Stimulated activated CD4-positive, alpha-beta T cell treated with anti-CD3 and anti-CD28 coated beads, TNF-alpha, amount 100 ng/mL, for 1 hour (primary cell): ENCODE results near the gene RHAG.
"Not testable (repeated sequence)": the region's sequence is repeated elsewhere in the genome, so short reads cannot be mapped to it uniquely, and the experiment has no call there.

ENCODE experiments used
- DNase-seq, 3 donors: peaks; one replicate each; pipeline ENCODE4 v3.0.0-alpha.2; 2020; ENCODE audit warnings: low read depth in 3 of 3, low spot score in 1 of 3

RHAG gene

GRCh38 chr6:49636713-49637349 lies at the start of gene RHAG:
RHAG (minus strand) TSS chr6:49636839; CDS start chr6:49636812, 27 bp downstream.
- DNase-seq = no peak

DNA sequence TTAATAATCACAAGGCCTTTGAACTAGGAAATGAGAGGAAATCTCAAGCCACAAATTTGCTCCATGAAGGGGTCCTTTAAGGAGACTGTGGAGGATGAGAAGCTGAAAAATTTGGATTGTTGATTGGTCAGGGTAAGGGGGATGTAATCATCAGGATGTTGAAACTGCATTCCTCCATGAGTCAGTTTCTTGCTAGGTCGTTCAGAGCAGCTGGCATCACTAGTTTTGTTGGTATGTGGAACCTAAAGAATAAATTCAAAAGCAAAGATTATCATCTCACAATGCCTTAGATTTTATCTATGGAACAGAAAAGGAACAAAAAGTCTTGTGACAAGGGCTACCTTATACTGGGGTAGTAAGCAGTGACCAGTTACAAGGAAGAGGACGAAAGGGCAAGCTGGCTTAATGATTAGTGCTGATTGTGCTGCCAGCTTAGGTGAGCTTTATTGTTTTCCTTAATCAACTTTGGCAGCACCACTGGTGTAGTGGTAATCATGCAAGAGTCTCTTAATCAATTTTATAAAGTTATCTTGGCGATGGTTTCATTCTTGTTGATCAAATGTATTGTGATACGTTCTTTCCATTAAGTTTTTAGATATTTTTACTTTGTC lies 40.1 kb upstream of the RHAG start:
- DNase-seq = no peak

GRCh38 chr6:49675816-49676215 lies 39.2 kb upstream of the RHAG start:
- no peak for DNase-seq

DNA sequence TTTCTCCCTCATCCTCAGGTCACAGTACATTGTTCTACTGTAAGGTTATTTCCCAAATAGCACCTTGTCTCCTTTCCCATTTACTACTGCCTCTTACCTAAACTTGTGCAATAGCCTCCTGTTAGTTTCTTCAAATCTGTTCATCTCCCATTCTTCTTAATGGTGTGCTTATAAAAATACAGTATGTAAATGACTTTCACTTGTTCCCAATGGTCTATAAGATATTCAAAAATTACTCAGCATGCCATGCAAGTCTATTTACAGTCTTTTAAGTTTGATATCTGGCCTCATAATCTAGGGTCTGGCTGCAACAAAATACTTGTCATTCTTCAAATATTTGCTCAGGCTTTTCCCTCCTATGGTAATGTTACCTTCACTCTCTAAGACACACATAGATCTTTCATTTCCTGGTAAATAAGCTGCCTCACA lies 31.5 kb upstream of the RHAG start:
- no peak for DNase-seq

GRCh38 chr6:49666930-49667757 lies 30.5 kb upstream of the RHAG start:
- DNase-seq = no peak

DNA sequence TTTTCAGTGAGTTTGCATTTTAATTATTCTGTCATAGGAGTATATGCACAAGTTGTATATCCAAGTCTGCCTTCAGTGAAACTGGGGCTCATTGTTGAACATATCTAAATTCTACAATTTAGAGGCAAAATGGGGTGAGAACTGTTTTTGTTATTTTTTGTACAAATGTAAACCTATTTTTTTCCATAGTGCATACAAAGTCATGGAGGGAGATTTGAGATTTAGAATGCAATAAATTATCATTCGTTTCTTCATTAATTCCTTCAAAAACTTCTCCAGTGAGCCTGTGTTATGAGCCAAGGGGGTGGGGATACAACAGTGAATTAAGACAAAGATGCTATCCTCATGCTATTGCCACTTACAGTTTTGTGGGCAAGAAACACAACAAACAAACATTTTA lies 29.8 kb upstream of the RHAG start:
- no peak for DNase-seq

DNA sequence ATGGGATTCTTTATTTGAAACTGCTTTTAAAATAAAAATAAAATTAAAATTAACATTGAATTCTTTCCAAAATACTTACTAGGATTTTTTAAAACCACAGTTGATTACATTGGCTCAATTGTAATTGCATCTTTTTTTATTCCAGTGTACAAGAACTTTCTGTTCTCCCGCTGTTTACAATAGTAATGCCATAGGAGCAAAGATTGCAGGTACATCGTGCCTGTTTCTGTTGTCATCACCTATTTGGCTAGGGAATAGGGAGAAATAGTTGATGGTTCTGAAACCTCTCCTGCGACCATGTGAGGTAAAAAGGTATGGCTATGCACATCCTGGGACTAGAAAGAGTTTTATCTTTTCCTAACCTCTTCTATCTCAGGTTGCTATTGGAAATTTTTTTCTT lies 28.2 kb upstream of the RHAG start:
- DNase-seq = no peak

DNA sequence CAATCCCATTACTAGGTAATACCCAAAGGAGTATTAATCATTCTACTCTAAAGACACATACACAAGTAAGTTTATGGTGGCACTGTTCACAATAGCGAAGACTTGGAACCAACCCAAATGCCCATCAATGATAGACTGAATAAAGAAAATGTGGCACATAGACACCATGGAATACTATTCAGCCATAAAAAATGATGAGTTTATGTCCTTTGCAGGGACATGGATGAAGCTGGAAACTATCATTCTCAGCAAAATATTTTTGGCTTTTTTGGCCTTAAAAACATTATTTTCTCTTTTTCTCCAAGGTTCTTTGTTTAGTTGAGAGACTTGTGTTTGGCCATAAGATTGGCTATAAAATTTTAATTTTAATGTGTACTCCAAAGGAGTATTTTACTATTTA lies 27.4 kb upstream of the RHAG start:
- not testable (repeated sequence) for DNase-seq

GRCh38 chr6:49662892-49663261 lies 26.2 kb upstream of the RHAG start:
- DNase-seq = no peak

DNA sequence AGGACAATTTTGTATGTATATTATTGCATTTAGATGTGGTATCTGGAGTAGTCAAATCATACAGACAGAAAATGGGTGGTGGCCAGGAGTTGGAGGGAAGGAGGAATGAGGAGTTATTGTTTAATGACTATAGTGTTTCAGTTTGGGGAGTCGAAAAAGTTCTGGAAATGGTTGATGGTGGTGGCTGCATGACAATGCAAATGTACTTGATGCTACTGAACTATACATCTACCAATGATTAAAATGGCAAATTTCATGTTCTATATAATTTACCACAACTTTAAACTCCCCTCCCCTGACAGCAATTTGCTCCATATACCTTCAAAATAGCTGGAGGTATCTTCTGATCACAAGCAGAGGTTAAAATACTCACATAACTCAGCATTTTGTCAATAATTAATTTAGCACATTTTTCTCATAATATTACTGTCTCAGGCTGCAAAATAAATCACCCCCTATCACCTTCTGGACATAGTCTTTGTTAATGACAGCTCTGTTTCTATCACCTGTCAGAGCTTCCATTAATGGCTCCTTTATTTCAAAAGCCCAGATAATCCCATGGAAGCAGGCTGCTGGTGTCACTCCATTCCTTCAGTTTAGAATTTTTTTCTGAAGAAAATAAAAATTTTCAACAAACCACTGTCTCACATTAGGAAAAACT lies 25.7 kb upstream of the RHAG start:
- DNase-seq = no peak

- DNase-seq = no peak
These were observed 17.3 kb upstream of the RHAG start for GRCh38 chr6:49653942-49654341.

DNA sequence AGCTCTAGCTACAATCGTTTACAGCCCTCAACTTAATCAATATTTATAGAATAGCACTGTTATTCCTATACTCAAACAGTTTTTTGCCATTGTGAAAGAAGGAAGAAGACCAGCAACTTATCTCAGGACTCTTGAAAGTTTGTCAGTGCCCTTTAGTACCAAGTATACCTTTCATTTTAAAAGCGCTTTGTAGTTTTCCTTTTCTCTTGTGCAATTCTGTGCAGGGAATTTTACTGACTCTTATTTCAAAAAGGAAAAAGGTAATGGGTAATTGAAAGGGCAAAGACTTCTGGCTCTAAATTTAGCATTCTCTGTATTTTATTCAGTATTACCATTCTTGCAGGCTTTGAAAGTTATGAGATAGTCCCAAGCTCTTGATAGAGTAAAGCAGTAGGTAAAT lies 16.8 kb upstream of the RHAG start:
- DNase-seq = no peak

DNA sequence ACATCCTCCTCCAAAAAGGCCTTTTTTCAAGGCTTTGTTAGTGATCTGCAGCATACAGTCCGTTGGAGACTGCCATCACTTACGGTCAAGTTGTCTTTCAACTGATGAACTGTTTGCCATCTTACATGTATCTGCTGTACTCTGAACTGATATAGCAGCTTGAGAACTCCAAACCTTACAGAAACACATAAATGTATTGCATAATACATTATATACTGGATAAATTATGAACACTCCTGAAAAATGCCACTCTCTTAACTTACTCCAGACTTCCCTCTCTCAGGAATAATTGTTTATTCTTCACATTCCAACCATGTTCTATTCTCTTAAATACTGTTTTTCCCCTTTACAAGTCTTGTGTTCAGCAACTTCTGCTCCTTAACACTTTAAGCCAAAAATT lies 14.6 kb upstream of the RHAG start:
- DNase-seq = no peak

DNA sequence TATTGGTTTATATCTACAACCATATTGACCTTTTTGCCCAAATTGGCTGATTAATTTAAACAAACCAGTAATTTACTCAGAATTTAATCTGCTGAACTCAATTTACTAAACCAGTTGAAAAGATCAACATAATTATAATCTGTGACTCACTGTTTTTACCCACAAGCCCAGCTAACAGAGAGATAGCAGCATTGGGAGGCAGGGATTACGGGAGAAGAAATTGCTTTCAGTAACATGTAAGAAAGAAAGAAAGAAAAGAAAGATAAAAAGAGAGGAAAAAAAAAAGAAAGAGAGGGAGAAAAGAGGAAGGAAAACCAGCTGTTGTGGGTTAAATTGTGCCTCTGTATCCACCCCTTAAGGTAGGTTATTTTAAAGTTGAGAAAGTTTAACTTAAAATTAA lies 13.3 kb upstream of the RHAG start:
- DNase-seq = no peak

DNA sequence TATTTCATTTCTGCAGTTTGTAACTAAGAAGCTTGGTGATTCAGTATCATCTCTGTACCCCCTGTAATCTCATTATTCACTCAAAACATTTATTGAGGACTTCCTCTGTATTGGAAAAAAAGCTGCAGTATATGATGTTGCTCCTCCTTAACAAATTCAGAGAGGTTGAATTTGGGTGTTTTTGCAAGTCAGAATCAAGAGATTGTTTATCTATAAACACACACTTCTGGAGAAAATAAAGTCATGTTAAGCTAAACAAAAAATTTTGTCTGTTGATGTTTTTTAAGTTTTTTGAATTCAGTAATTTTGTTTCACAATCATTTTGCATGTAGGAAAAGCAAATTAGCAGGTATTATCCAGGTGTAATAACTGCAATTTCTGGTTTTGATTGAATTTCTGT lies 11.4 kb upstream of the RHAG start:
- no peak for DNase-seq

DNA sequence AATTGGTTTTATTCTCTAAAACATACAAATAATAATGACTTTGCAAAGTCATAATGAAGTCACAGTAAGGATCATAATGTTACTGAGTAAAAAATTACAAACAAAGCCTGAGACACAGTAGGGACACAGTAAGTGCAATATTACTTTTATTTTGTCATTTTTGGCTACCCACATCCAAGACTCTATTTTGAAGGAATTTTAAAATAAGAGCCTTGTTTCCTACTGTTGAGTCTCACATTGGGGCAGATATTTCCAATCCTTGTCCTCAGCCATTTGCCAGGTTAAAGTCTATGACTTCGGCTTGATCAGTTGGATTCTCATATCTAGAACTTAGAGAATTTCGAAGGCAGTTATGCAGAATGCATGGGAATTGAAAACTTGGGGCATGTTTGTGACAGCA lies 10.8 kb upstream of the RHAG start:
- DNase-seq = no peak

DNA sequence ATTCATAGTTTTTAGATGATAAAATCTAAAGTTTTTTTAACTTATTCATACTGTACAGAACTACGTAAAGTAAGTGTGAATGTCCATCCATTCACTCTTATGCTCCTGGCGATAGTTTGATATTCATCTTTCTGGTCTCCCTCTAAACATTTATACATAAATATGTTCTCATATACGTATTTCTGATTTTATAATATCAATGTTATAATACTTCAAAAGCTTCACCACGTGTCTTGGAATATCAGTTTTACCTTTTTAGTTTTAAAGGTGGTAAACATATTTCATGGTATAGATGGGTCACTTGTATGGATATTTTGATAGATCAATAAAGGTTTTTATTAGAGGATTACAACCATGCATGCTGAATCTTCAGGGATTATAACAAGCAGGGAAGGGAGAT lies 10.3 kb upstream of the RHAG start:
- DNase-seq = no peak

DNA sequence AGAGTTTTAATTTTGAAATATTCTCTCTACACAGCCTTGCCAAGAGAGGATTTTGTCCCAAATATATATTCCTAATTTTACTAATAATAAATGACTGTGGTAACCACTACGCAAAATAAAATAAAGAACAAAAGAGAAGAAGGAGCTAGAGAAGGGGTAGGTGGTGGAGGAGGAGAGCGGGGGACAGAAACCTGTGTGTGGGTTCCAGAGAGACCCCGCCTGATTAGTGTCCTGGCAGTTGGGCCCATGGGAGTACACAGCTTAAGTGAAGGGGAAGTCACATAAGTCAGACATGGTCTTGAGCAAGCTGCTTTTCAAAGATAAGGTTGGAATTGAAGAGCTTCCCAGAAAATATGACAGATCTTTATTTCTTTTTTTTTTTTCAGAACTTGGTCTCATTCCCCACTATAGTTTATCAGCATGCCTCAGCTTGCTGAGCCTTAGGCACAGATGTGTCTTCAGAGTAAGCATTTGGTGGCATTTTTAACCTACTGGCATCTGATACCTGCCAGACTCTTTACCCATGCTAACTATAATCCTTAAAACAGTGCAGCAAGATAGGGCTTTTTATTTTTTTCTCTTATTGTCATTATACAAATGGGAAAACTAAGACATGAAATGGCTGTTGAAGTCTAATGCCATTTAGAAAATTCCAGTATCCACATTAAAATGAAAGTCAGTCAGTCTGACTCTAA lies 9.6 kb upstream of the RHAG start:
- DNase-seq = no peak

DNA sequence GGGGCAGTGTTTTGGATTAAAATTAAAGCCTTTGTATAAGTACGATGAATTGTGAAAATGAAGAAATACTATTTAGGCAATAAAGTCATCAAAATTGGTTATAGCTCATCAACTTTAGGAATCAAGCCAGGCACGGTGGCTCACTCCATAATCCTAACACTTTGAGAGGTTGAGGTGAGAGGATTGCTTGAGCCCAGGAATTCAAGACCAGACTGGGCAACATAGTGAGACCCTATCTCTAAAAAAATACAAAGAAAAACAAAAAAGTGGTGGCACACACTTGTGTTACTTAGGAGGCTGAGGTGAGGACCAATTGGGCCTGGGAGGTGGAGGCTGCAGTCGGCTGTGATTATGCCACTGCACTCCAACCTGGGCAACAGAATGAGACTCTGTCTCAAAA lies 8.5 kb upstream of the RHAG start:
- DNase-seq = no peak

DNA sequence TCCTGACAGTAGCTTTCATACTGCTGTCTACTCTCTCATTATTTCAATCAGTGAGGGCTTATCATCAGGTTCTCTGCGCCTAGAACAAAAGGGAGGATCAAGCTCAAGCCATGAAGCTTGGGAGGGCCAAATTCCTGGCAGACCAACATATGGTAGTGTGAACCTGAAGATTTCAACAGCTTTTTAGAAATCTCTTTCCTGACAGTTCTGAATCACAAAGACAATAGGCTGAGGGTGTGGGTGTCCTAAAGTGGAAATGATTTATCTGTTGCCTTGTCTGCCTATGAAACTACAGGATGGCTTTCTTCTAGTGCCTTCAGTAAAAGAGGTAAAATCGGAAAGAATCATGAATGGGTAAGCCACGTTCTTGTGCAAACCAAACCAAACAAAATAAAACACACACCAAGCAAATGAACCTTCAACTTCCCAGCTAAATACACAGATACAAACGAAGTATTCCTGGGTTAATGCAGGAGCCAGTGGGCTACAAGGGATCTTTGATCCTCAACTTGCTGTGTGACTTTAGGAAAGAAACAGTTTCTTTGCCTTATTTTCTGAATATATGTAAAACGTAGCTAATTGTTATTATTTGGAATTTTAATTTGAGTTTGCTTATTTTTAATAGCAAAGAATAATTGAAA lies 2.7 kb upstream of the RHAG start:
- no peak for DNase-seq

- DNase-seq = no peak
These were observed 702 bp upstream of the RHAG start for GRCh38 chr6:49637350-49637731.
